Psoas muscle (tissue), 8 donors: ENCODE data around the gene C19orf38. TPM values are rescaled to one million over a fixed set of nuclear protein-coding genes. Genes with fewer than 3 reads are reported as not detected.

Experiments
- ATAC-seq, 4 donors: fragments of 200-7000 bp; cut with Tn5 transposase; one replicate each; pipeline ENCODE4 v1.9.1; 2020; ENCODE audit warnings: moderate library complexity in 3 of 4, mild to moderate bottlenecking in 2 of 4
- DNase-seq, 2 donors: peaks; one replicate each; pipeline ENCODE4 v3.0.0-alpha.2; 2020
- H3K27ac ChIP-seq: fragments of 200-600 bp; one replicate; pipeline ENCODE4 v1.8.0; 2022
- H3K27me3 ChIP-seq, 3 donors: fragments of 200-600 bp in 1 of 3; one replicate each; pipeline versions ENCODE4 v1.6.1 to v1.8.0; 2013 to 2022; ENCODE audit warnings: low read length in 2 of 3, mild to moderate bottlenecking in 2 of 3, moderate library complexity in 1 of 3; ENCODE audit not compliant: insufficient read depth in 3 of 3
- H3K36me3 ChIP-seq, 2 donors: fragments of 200-600 bp in 1 of 2; one replicate each; pipeline versions ENCODE4 v1.6.1 to v1.8.0; 2013 to 2022; ENCODE audit warnings: low read depth in 1 of 2, mild to moderate bottlenecking in 1 of 2, moderate library complexity in 1 of 2; ENCODE audit not compliant: insufficient read depth in 1 of 2
- H3K4me1 ChIP-seq: fragments of 200-600 bp; one replicate; pipeline ENCODE4 v1.8.0; 2022
- H3K4me3 ChIP-seq: fragments of 200-600 bp; one replicate; pipeline ENCODE4 v1.8.0; 2022; ENCODE audit warnings: mild to moderate bottlenecking
- H3K9me3 ChIP-seq: fragments of 200-600 bp; one replicate; pipeline ENCODE4 v1.8.0; 2022
- WGBS, 3 donors: extraction: QIAGEN DNeasy Blood & Tissue Kit; methylation state at CpG; one replicate each; pipeline versions ENCODE4 v1.1.6 to v1.1.7; 2013; 5-methylcytosine and 5-hydroxymethylcytosine counted together
- intact Hi-C, 2 donors: fragments of 100-400 bp; cut with DNase I; formaldehyde crosslinking; loops; one replicate each; pipeline versions ENCODE4 v1.11.0 to v1.14.2; 2022
- polyA plus RNA-seq, 3 donors: library from polyadenylated mRNA; stranded (reverse); fragments of 200-250 nt; gene quantifications; one replicate each; pipeline ENCODE4 v1.2.3, GENCODE V29; 2013
- total RNA-seq, 4 donors: library from RNA; stranded (reverse); fragmentation: NEBNext Ultra II Directional in 2 of 4; extraction: Animal tissue kit (Norgen Biotek cat#: 25700) in 2 of 4; gene quantifications; one replicate each; pipeline versions ENCODE4 v1.2.1 to v1.2.4, GENCODE V29; 2021 to 2023
- TF ChIP-seq, protein P1 (sequence below): fragments of 200-600 bp; IDR thresholded peaks from one replicate; pipeline ENCODE4 v1.8.0; 2022; ENCODE audit warnings: antibody characterized with exemption
- donor health status: healthy with polysubstance abuse.
- donor health status: DM: no; HTN: no; CAD: no; lungs with moderate emphysema.
- donor health status: Bipolar disorder and iron deficiency.
- donor health status: healthy.
- donor health status: DM: yes; HTN: yes; CAD: no.
- donor health status: DM: no; HTN: no; CAD: no.
- donor health status: DM: no; HTN: no; CAD: no.
- donor health status: DM: yes; HTN: yes; CAD: no.

The C19orf38 gene
- total and polyA plus RNA-seq, 7 donors: 0.30 to 2.9 (median 1.3) TPM

DNA sequence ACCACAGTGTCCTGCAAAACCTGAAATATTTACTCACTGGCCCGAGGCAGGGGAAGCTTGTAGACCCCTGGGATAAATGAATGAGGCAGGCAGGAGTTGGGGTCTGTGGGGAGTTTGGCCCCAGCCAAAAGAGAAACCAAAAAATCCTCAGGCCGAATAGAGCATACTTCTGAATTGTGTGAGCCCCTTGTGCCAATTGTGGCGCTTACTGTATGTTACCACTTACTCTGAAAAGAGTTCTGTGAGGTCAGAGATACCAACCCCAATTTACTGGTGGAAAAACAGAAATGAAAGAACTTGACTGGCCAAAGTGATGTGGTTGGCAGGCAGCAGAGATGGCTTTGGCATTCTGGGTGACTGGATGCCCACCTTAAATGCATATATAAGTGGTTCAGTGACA, 30.0 kb downstream of the C19orf38 start:
- Histone ChIP-seq H3K9me3 (no peaks in the 10 kb centered on the region), H3K27me3 (no peaks in the 10 kb centered on the region), H3K27ac (peak overlapping the region; percentile 96), H3K4me1 (peaks cover 78% of the 10 kb centered on the region), H3K36me3 (no peaks in the 10 kb centered on the region), H3K4me3 (no peak overlapping the region)
- DNase-seq (no peak), ATAC-seq (no peak)
- TF ChIP-seq, protein P1, sequence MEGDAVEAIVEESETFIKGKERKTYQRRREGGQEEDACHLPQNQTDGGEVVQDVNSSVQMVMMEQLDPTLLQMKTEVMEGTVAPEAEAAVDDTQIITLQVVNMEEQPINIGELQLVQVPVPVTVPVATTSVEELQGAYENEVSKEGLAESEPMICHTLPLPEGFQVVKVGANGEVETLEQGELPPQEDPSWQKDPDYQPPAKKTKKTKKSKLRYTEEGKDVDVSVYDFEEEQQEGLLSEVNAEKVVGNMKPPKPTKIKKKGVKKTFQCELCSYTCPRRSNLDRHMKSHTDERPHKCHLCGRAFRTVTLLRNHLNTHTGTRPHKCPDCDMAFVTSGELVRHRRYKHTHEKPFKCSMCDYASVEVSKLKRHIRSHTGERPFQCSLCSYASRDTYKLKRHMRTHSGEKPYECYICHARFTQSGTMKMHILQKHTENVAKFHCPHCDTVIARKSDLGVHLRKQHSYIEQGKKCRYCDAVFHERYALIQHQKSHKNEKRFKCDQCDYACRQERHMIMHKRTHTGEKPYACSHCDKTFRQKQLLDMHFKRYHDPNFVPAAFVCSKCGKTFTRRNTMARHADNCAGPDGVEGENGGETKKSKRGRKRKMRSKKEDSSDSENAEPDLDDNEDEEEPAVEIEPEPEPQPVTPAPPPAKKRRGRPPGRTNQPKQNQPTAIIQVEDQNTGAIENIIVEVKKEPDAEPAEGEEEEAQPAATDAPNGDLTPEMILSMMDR: no peak
- intact Hi-C loops: loop anchor here (2.0 to 5.0 kb wide), 2 partner anchors 17 to 49 kb away; partner anchors contain the start of genes TIMM29 (in 1 of the 2) and YIPF2 (in 1 of the 2)
- 64 to 69% (median 65%) methylated on average over 3 of the region's 3 CpGs for WGBS, 3 donors

DNA sequence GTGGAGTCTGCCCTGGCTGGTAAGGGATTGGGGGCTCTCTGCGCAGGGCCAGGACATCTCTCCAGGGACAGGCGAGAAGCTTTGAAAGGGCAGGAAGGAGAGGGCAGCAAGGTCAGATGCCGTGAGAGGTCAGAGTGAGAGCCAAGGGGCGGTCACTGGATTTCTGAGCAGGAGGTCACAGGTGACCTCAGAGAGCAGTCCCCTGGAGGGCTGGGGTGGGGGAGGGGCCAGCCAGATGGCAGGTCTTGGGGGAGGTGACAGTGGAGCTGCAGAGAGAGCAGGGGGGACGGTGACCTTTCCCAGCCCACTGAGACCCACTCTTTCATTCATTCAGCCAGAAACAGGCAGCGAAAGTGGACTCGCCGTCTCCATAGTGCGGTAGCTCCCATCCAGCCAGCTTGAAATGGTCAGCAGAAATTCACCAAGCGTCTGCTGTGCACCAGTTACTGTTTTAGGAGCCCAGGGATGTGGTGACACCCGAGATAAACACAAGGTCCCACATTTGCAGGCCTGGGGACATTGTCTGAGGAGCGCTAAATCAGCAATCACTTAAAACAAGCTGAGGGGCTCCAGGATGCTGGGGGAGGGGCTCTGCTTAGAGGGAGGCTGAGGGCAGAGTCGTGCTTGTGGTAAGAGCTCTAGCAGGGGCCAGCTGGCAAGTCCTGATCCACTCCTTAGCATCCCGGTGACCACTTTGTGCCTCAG, 33.3 kb downstream of the C19orf38 start:
- Histone ChIP-seq H3K4me1 (peaks cover 81% of the 10 kb centered on the region), H3K27ac (peak overlapping the region; percentile 96), H3K36me3 (no peaks in the 10 kb centered on the region), H3K4me3 (no peak overlapping the region), H3K27me3 (no peaks in the 10 kb centered on the region), H3K9me3 (no peaks in the 10 kb centered on the region)
- WGBS, 3 donors: 27 to 31% (median 30%) methylated on average over 14 of the region's 14 CpGs
- DNase-seq (no peak), ATAC-seq (peak in 2 of 4 donors; percentile 8)
- intact Hi-C loops: no loop called here
- TF ChIP-seq, protein P1: no peak

DNA sequence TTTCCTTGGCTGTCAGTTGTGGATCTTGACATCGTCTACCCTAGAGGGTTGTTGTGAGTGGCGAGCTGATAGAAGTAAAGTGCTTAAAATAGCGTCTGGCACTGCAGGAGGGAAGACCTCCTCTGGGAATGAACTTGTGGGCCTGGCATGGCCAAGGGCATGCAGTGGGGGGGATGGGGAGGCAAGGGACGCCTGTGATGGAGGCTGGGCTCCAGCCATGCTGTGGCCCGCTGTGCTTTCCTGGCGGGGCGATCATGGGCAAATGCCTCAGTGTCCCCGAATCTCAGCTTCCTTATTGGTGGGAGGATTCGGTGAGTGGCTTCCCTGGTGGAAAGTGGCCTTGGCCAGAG, 33.9 kb downstream of the C19orf38 start:
- Histone ChIP-seq H3K27me3 (no peaks in the 10 kb centered on the region), H3K36me3 (no peaks in the 10 kb centered on the region), H3K27ac (peak overlapping the region; percentile 96), H3K9me3 (no peaks in the 10 kb centered on the region), H3K4me3 (peak overlapping the region; percentile 5), H3K4me1 (peaks cover 81% of the 10 kb centered on the region)
- intact Hi-C loops: no loop called here
- peak; percentile 66 to 79 (median 67) for ATAC-seq
- DNase-seq: peak in 1 of 2 donors; percentile 68
- TF ChIP-seq, protein P1: no peak
- 24 to 32% (median 27%) methylated on average over 9 of the region's 9 CpGs for WGBS, 3 donors

DNA sequence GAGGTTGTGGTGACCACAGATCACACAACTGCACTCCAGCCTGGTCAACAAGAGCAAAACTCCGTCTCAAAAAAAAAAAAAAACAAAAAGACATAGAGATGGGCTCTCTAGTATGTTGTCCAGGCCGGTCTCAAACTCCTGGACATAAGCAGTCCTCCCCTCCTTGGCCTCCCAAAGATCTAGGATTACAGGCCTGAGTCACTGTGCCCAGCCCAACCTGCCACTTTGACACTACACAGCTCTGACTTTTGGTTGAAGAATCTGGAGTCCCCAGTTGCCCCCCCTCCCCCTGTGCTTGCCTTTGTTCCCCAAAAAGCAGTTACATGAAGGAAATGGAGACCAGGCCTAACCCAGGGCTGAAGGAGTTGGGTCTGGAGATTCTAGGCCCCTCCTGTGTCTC, 36.1 kb downstream of the C19orf38 start:
- intact Hi-C loops: no loop called here
- no peak for DNase-seq
- Histone ChIP-seq H3K27ac (peak overlapping the region; percentile 71), H3K27me3 (no peaks in the 10 kb centered on the region), H3K4me1 (peaks cover 78% of the 10 kb centered on the region), H3K4me3 (no peak overlapping the region), H3K36me3 (no peaks in the 10 kb centered on the region), H3K9me3 (no peaks in the 10 kb centered on the region)
- TF ChIP-seq, protein P1: no peak
- WGBS, 3 donors: 44 to 52% (median 47%) methylated on average over 2 of the region's 2 CpGs
- peak; percentile 53 to 73 (median 70) for ATAC-seq
